HepG2 (cell line): Measurements from ENCODE around the gene EPHA4. TPM values are rescaled to one million over a fixed set of nuclear protein-coding genes. Genes with fewer than 3 reads are reported as not detected.

Source experiments
- ATAC-seq: fragments of 200-7000 bp; cut with Tn5 transposase; 3 replicates; pipeline ENCODE4 v1.9.1; 2020; ENCODE audit warnings: mild to moderate bottlenecking, moderate library complexity
- BruUV-seq: library from RNA; stranded (reverse); fragments of 400-500 nt; replicated peaks from 2 replicates; lab custom pipeline; 2021; lab: Mats Ljungman, UMichigan
- CTCF ChIA-PET: fragments of 300-600 bp; formaldehyde crosslinking; extraction: SDS; loops from one replicate; lab custom pipeline; 2021; ENCODE audit warnings: low total read pairs, inconsistent platforms, low intra/inter-chr PET ratio; lab: Yijun Ruan, JAX
- POLR2A ChIA-PET: fragments of 350-600 bp; sonication (Branson Sonifier 250); formaldehyde crosslinking; loops from one replicate; lab custom pipeline; 2020; ENCODE audit warnings: antibody characterized with exemption, inconsistent platforms; lab: Yijun Ruan, JAX
- DNase-seq: peaks from one replicate; pipeline ENCODE4 v3.0.0-alpha.2; 2015; ENCODE audit warnings: low spot score
- FAIRE-seq: peaks from 3 replicates; lab custom pipeline; 2011; peaks lifted over from hg19 to GRCh38; lab: Jason Lieb, UNC
- H2AFZ ChIP-seq: one replicate; pipeline ENCODE4 v1.6.1; 2011; ENCODE audit warnings: low read length, inconsistent platforms
- H3K27ac ChIP-seq: fragments of 300-600 bp; 3 replicates; pipeline ENCODE4 v1.8.0; 2011; ENCODE audit warnings: mixed run types, mild to moderate bottlenecking, mixed read lengths, low read length, inconsistent platforms; ENCODE audit not compliant: insufficient read depth; ENCODE audit errors: extremely low read length
- H3K27me3 ChIP-seq, 2 experiments: fragments of 200-600 bp in 1 of 2; 2 replicates in 1 of 2; 3 replicates in 1 of 2; pipeline versions ENCODE4 v1.6.0 to v1.8.0; 2011; ENCODE audit warnings: low read length in 2 of 2, mild to moderate bottlenecking in 2 of 2, moderate library complexity in 2 of 2, inconsistent platforms in 1 of 2; ENCODE audit not compliant: insufficient read depth in 2 of 2, control insufficient read depth in 1 of 2
- H3K36me3 ChIP-seq, 2 experiments: fragments of 200-600 bp in 1 of 2; replicated peaks in 1 of 2; 2 replicates in 1 of 2; 3 replicates in 1 of 2; pipeline versions ENCODE4 v1.5.1 to v1.8.0; 2011; ENCODE audit warnings: low read length in 2 of 2, inconsistent platforms in 1 of 2; ENCODE audit not compliant: insufficient read depth in 2 of 2, control insufficient read depth in 1 of 2
- H3K4me1 ChIP-seq: 2 replicates; pipeline ENCODE4 v1.5.1; 2012; ENCODE audit warnings: low read length, inconsistent platforms; ENCODE audit not compliant: insufficient read depth
- H3K4me2 ChIP-seq: 2 replicates; pipeline ENCODE4 v1.6.0; 2011; ENCODE audit warnings: low read depth, low read length, inconsistent platforms
- H3K4me3 ChIP-seq, 3 experiments: fragments of 200-600 bp in 1 of 3; sonication (generic), shearing (Covaris generic) in 1 of 3; replicated peaks in 1 of 3; 2 replicates each; pipeline ENCODE4 v1.5.1; 2011 to 2016; ENCODE audit warnings: low read length in 3 of 3, inconsistent platforms in 2 of 3, low read depth in 2 of 3, mild to moderate bottlenecking in 2 of 3, control low read depth in 1 of 3, mixed read lengths in 1 of 3; ENCODE audit not compliant: insufficient read depth in 1 of 3
- H3K79me2 ChIP-seq: one replicate; pipeline ENCODE4 v1.6.1; 2011; ENCODE audit warnings: low read length, inconsistent platforms; ENCODE audit not compliant: insufficient read depth
- H3K9ac ChIP-seq: 2 replicates; pipeline ENCODE4 v1.6.0; 2011; ENCODE audit warnings: mild to moderate bottlenecking, low read depth, low read length, inconsistent platforms; ENCODE audit not compliant: insufficient read depth
- H3K9me3 ChIP-seq: 2 replicates; pipeline ENCODE4 v1.5.1; 2012; ENCODE audit warnings: mild to moderate bottlenecking, low read length
- H4K20me1 ChIP-seq: 2 replicates; pipeline ENCODE4 v1.6.0; 2011; ENCODE audit warnings: inconsistent platforms, mild to moderate bottlenecking, low read length, moderate library complexity; ENCODE audit not compliant: insufficient read depth
- ETV5 ChIP-seq: IDR thresholded peaks from 2 replicates; pipeline ENCODE4 v1.6.1; 2018; ENCODE audit warnings: missing biosample characterization, missing genetic modification reagents, inconsistent platforms, borderline replicate concordance
- FOSL1 ChIP-seq: sonication (generic); formaldehyde crosslinking; IDR thresholded peaks from 2 replicates; pipeline ENCODE4 v1.9.0; 2021; ENCODE audit warnings: missing genetic modification reagents, borderline replicate concordance
- NBN ChIP-seq: fragments of 450-650 bp; conservative IDR thresholded peaks from 2 replicates; pipeline ENCODE4 v1.6.1; 2017
- NFE2 ChIP-seq: sonication (generic); formaldehyde crosslinking; IDR thresholded peaks from 2 replicates; pipeline ENCODE4 v1.4.0; 2020; ENCODE audit warnings: missing genetic modification reagents
- NFE2L2 ChIP-seq: fragments of 150-350 bp; IDR thresholded peaks from 2 replicates; pipeline ENCODE4 v1.6.1; 2014; ENCODE audit warnings: low read length
- NR3C1 ChIP-seq: sonication (generic); formaldehyde crosslinking; IDR thresholded peaks from 2 replicates; pipeline ENCODE4 v1.4.0; 2020; ENCODE audit warnings: missing genetic modification reagents
- RARA ChIP-seq: IDR thresholded peaks from 2 replicates; pipeline ENCODE4 v1.6.1; 2016; ENCODE audit warnings: missing genetic modification reagents, missing compliant biosample characterization
- SIN3B ChIP-seq: fragments of 150-350 bp; IDR thresholded peaks from 2 replicates; pipeline ENCODE4 v1.6.1; 2014; ENCODE audit warnings: low read length
- SP140L ChIP-seq: sonication (generic); formaldehyde crosslinking; IDR thresholded peaks from 2 replicates; pipeline ENCODE4 v1.4.0; 2020; ENCODE audit warnings: missing genetic modification reagents, borderline replicate concordance
- TBX3 ChIP-seq: fragments of 450-650 bp; IDR thresholded peaks from 2 replicates; pipeline ENCODE4 v1.6.1; 2017; ENCODE audit warnings: antibody characterized with exemption, mild to moderate bottlenecking, inconsistent platforms, borderline replicate concordance
- TOPORS ChIP-seq: sonication (generic); formaldehyde crosslinking; IDR thresholded peaks from 2 replicates; pipeline ENCODE4 v1.8.0; 2023; ENCODE audit warnings: mild to moderate bottlenecking, missing genetic modification reagents
- ZBTB8A ChIP-seq: sonication (generic); formaldehyde crosslinking; IDR thresholded peaks from 2 replicates; pipeline ENCODE4 v1.4.0; 2020; ENCODE audit warnings: mild to moderate bottlenecking, low read depth, missing genetic modification reagents, borderline replicate concordance
- ZNF350 ChIP-seq: sonication (generic); formaldehyde crosslinking; IDR thresholded peaks from 2 replicates; pipeline ENCODE4 v1.4.0; 2020; ENCODE audit warnings: mild to moderate bottlenecking, low read depth, missing genetic modification reagents, borderline replicate concordance
- ZNF512B ChIP-seq: sonication (generic); formaldehyde crosslinking; IDR thresholded peaks from 2 replicates; pipeline ENCODE4 v1.5.1; 2020; ENCODE audit warnings: missing genetic modification reagents, mild to moderate bottlenecking, borderline replicate concordance
- ZNF546 ChIP-seq: sonication (generic); formaldehyde crosslinking; conservative IDR thresholded peaks from 2 replicates; pipeline ENCODE4 v1.8.1; 2023; ENCODE audit warnings: mild to moderate bottlenecking, missing genetic modification reagents
- ZNF644 ChIP-seq: IDR thresholded peaks from 2 replicates; pipeline ENCODE4 v1.6.1; 2016; ENCODE audit warnings: low read depth
- ZSCAN29 ChIP-seq: sonication (generic); formaldehyde crosslinking; conservative IDR thresholded peaks from 2 replicates; pipeline ENCODE4 v1.4.0; 2020; ENCODE audit warnings: mild to moderate bottlenecking, missing genetic modification reagents
- WGBS: methylation state at CpG from one replicate; pipeline ENCODE4 v1.1.6; 2017; ENCODE audit warnings: low lambda C conversion rate; 5-methylcytosine and 5-hydroxymethylcytosine counted together
- in situ Hi-C: cut with HindIII; loops from 2 replicates; pipeline ENCODE4 v1.10.0; 2017; ENCODE audit warnings: low pct_unique_long_range_greater_than_20kb; ENCODE audit not compliant: extremely low pct_ligation_motif_present
- intact Hi-C: fragments of 100-400 bp; cut with micrococcal nuclease; formaldehyde crosslinking; loops from one replicate; pipeline ENCODE4 v1.10.0; 2022; ENCODE audit not compliant: unreplicated experiment
- polyA plus RNA-seq, 8 experiments: library from polyadenylated mRNA; depleted of rRNA in 3 of 8; stranded (reverse) in 7 of 8; unstranded in 1 of 8; fragments of >200 nt; fragmentation: Illumina TruSeq in 4 of 8; extraction: Trizol in 4 of 8; gene quantifications; 2 replicates each; pipeline versions ENCODE4 v1.2.1 to v1.2.3, GENCODE V29; 2011 to 2016; ENCODE audit warnings: low read depth in 4 of 8, missing spikeins in 1 of 8, mixed read lengths in 1 of 8; ENCODE audit not compliant: insufficient read depth in 1 of 8
- total RNA-seq, 5 experiments: library from RNA; depleted of rRNA; stranded (reverse); fragments of >200 nt; fragmentation: Illumina TruSeq; extraction: Trizol; gene quantifications; 2 replicates each; pipeline ENCODE4 v1.2.3, GENCODE V29; 2016; ENCODE audit warnings: low read depth in 1 of 5
- TF ChIP-seq, protein P1 (sequence below), 2 experiments: sonication (generic) in 1 of 2; formaldehyde crosslinking in 1 of 2; IDR thresholded peaks; 2 replicates each; pipeline versions ENCODE4 v1.5.1 to v1.6.1; 2011 to 2020; ENCODE audit warnings: borderline replicate concordance in 1 of 2, low read depth in 1 of 2, low read length in 1 of 2, mild to moderate bottlenecking in 1 of 2, missing genetic modification reagents in 1 of 2, moderate library complexity in 1 of 2

EPHA4 gene
- total and polyA plus RNA-seq, 2 of the 13 experiments (the other 11 are each of a cell fraction or from before 2014, with no cell fraction given), result not detected

GRCh38 chr2:221439761-221440479 is 132.2 kb downstream of the EPHA4 start:
- no peak for FAIRE-seq
- no peak overlapping the region for H3K27ac ChIP-seq
- BruUV-seq, result no TSS peak
- no peak overlapping the region for H3K4me3 ChIP-seq
- ATAC-seq, result no peak
- intact Hi-C loops, result no loop called here
- no peaks in the 10 kb centered on the region for H3K9me3 ChIP-seq
- no peak overlapping the region for H3K4me2 ChIP-seq
- POLR2A ChIA-PET, result no interaction called here
- H3K36me3 ChIP-seq, result no peaks in the 10 kb centered on the region
- H3K27me3 ChIP-seq, result 0 out of 5 replicates have a peak, but pooled peaks cover 0 to 5% of the 10 kb centered on the region in 2 experiments
- no peaks in the 10 kb centered on the region for H4K20me1 ChIP-seq
- no peak overlapping the region for H2AFZ ChIP-seq
- H3K4me1 ChIP-seq, result no peaks in the 10 kb centered on the region
- WGBS, result 24% methylated on average over 11 of the region's 11 CpGs
- TF ChIP-seq ZNF350 (no peak), NFE2L2 (no peak), ETV5 (no peak), SIN3B (no peak), TBX3 (no peak), ZNF546 (no peak), ZSCAN29 (no peak), NBN (no peak), ZNF644 (CRISPR knock-in tag) (no peak), NR3C1 (CRISPR knock-in tag) (no peak), ZNF512B (no peak), TOPORS (CRISPR knock-in tag) (no peak), FOSL1 (CRISPR knock-in tag) (no peak), ZBTB8A (no peak), RARA (CRISPR knock-in tag) (no peak), NFE2 (CRISPR knock-in tag) (no peak), SP140L (CRISPR knock-in tag) (no peak)
- TF ChIP-seq, protein P1, sequence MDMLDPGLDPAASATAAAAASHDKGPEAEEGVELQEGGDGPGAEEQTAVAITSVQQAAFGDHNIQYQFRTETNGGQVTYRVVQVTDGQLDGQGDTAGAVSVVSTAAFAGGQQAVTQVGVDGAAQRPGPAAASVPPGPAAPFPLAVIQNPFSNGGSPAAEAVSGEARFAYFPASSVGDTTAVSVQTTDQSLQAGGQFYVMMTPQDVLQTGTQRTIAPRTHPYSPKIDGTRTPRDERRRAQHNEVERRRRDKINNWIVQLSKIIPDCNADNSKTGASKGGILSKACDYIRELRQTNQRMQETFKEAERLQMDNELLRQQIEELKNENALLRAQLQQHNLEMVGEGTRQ (IDR thresholded peaks at IDR 0.05; ENCODE audit: low read depth, low read length), result no peak
- TF ChIP-seq, protein P1 (CRISPR knock-in tag; IDR thresholded peaks at IDR 0.05; ENCODE audit: borderline replicate concordance), result no peak
- TF ChIP-seq, all 625 proteins: peak for 0
- Histone ChIP-seq H3K9ac (no peak overlapping the region), H3K79me2 (no peaks in the 10 kb centered on the region)
- no peak for DNase-seq
- CTCF ChIA-PET, result no interaction called here
- in situ Hi-C loops, result no loop called here
